SK-N-MC (cell line): ENCODE data around the gene SNX9.

ENCODE experiments used
- EZH2 ChIP-seq: fragments of 200-600 bp; sonication (generic); IDR thresholded peaks from one replicate; pipeline ENCODE4 v1.6.1; 2017; ENCODE audit warnings: antibody characterized with exemption
- POLR2AphosphoS5 ChIP-seq: IDR thresholded peaks from 2 replicates; pipeline ENCODE4 v1.6.1; 2012; ENCODE audit warnings: mild to moderate bottlenecking, low read depth, low read length, borderline replicate concordance

DNA sequence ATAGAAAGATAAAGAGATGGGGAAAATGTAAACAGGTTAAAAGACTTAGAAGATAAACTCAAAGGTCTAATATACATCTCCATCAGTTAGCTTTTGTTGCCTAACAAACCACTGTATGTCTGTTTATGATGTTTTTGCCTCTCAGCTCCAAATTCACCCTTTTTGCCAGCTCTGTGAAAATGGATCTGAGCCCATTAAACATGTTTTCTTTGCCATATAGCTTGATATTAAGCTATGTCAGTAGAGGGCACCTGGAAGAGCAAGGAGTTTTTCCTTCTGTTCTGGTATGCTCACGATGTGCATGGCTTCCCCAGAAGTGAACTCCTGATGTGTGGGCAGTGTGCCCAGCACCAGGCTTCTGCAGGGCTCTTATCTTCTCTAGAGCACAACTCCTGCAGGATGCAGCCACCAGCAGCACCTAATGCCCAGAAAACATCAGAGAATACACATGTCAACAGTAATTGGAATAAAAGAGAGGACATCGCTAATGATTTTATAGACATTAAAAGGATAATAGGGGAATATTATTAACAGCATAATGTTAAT lies 14.6 kb upstream of the SNX9 start:
- no peak for TF ChIP-seq POLR2AphosphoS5
- no peak for TF ChIP-seq EZH2
